ENCODE data around the gene ZNF565.
"Not testable (repeated sequence)": the region's sequence is repeated elsewhere in the genome, so short reads cannot be mapped to it uniquely, and the experiment has no call there.

- TF ChIP-seq POLR2A (IDR thresholded peaks at IDR 0.05); CTCF (IDR thresholded peaks at IDR 0.05); POLR2AphosphoS5 (IDR thresholded peaks at IDR 0.05; ENCODE audit: insufficient read depth in 1 of 2, low read depth in 1 of 2): not testable (repeated sequence)
Observed at GRCh38 chr19:36233626-36234025, 19.2 kb upstream of the ZNF565 start.
